H4 (cell line): ENCODE results near the gene NAALADL1. TPM values are rescaled to one million over a fixed set of nuclear protein-coding genes. Genes with fewer than 3 reads are reported as not detected.
"Not testable (repeated sequence)": the region's sequence is repeated elsewhere in the genome, so short reads cannot be mapped to it uniquely, and the experiment has no call there.

Experiments
- DNase-seq: peaks from one replicate; pipeline ENCODE4 v3.0.0-alpha.2; 2015; ENCODE audit warnings: low spot score
- total RNA-seq: library from RNA; depleted of rRNA; stranded (reverse); fragments of >200 nt; shearing (Covaris generic); gene quantifications from 2 replicates; pipeline ENCODE4 v1.2.3, GENCODE V29; 2014; rRNA removed

Gene NAALADL1
- total RNA-seq, 1 experiment from 2014 or later = not detected

GRCh38 chr11:65013888-65014725 lies 44.2 kb downstream of the NAALADL1 start, which contains the start of gene ARL2:
Gene ARL2, plus strand, starts transcription at chr11:65014160. Its CDS starts 48 bp downstream, at chr11:65014208.
- DNase-seq = peak; percentile 89

GRCh38 chr11:65013130-65013887 lies 45.0 kb downstream of the NAALADL1 start:
- peak; percentile 79 for DNase-seq

GRCh38 chr11:65008873-65009272 lies 49.5 kb downstream of the NAALADL1 start:
- no peak for DNase-seq

GRCh38 chr11:65008016-65008415 lies 50.3 kb downstream of the NAALADL1 start:
- no peak for DNase-seq

GRCh38 chr11:65003968-65004367 lies 54.4 kb downstream of the NAALADL1 start:
- not testable (repeated sequence) for DNase-seq

GRCh38 chr11:65003282-65003681 lies 55.1 kb downstream of the NAALADL1 start:
- no peak for DNase-seq

DNA sequence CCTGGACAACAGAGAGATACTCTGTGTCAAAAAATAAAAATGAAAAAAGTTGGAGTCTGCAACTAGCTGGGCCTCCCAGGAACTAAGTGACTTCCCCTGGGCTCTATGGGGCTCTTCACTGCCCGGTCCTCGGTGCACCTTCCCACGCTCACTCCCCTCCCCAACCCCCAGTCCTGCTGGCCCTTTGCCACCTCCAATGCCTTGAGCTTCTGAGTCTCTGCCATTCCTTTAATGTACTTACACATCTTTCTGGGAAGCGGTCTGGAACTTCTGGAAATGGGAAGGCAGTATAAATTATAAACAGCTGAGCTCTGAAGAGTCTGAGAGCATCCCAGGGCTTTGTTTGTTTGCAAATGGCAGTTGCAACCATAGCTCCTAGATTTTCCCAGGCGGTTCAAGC lies 55.6 kb downstream of the NAALADL1 start:
- DNase-seq = no peak

DNA sequence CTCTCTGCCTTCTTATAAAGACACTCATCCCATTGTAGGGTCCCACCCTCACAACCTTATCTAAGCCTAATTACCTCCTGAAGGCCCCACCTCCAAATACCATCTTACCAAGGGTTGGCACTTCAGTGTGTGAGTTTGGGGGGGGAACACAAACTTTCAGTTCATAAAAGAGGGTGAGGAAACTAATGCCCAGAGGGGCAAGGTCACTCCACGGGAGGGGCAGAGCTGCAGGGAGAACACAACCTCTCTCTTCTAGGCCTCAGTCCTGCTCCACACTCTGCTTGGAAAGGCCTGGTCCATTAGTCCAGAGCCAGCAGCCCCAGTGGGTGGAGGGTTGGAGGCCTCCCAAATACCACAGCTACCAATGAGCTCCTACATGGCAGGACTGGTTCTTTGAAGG lies 58.9 kb downstream of the NAALADL1 start:
- DNase-seq = no peak

DNA sequence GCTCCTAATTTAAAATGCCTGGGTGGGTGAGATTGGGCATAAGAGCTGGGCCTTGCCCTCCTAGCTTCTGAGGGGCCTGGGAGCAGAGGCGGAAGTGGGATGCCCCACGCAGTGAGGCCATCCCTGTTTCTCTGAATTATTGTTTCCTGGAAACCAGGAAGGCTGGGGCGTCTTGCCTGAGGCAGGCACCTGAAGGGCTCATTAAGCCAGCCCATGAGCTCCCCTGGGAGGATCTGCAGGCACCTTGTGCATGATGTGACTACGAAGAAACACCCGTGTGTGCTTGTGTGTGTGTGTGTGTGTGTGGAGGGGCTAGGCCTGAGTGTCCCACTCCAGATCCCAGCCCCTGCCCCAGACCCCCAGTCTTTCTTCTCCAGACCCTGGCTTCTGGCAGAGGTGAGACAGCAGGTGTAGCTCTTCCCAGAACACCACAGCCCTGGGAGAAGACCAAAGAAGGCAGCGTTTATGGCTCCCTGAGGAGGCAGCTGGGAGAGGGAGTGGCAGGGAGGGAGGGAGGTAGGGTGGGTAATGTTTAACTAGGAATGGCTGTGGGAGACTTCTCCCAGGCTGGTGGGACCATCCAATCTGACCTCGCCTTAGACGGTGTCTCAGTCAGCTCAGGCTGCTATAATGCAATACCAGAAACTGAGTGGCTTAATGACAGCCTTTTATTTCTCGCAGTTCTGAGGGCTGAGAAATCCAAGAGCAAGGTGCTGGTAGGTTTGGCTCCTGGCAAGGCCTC lies 59.5 kb downstream of the NAALADL1 start:
- no peak for DNase-seq

GRCh38 chr11:64998141-64998540 lies 60.2 kb downstream of the NAALADL1 start:
- no peak for DNase-seq

- peak; percentile 91 for DNase-seq
These were observed 61.5 kb downstream of the NAALADL1 start, which contains the start of gene BATF2 for GRCh38 chr11:64996710-64997380. Gene BATF2, minus strand, starts transcription at chr11:64996971. Its CDS starts 57 bp downstream, at chr11:64996914.

GRCh38 chr11:64996327-64996709 lies 62.0 kb downstream of the NAALADL1 start:
- no peak for DNase-seq

Other genes with a start within 250 kb of the NAALADL1 start
- 8.9 and 10.6 TPM in 2 replicates for gene MEN1, start 248.0 kb downstream of the NAALADL1 start, total RNA-seq
- gene CDC42BPG, start 213.9 kb downstream of the NAALADL1 start, total RNA-seq = 0.02 TPM in 1 of 2 replicates, not detected in the other
- gene EHD1, start 179.9 kb downstream of the NAALADL1 start, total RNA-seq = 13.5 and 14.2 TPM in 2 replicates
- gene ATG2A, start 141.3 kb downstream of the NAALADL1 start, total RNA-seq = 6.0 and 9.5 TPM in 2 replicates
- 6.4 and 9.1 TPM in 2 replicates for gene PPP2R5B, start 133.9 kb downstream of the NAALADL1 start, total RNA-seq
- not detected in 2 replicates for gene GPHA2, start 122.7 kb downstream of the NAALADL1 start, total RNA-seq
- not detected in 2 replicates for gene MAJIN, start 86.4 kb downstream of the NAALADL1 start, total RNA-seq
- 1.8 and 2.3 TPM in 2 replicates for gene BATF2, start 61.6 kb downstream of the NAALADL1 start, total RNA-seq
- 266 and 271 TPM in 2 replicates for gene ARL2, start 44.4 kb downstream of the NAALADL1 start, total RNA-seq
- gene SNX15, start 31.1 kb downstream of the NAALADL1 start, total RNA-seq = 6.3 and 8.5 TPM in 2 replicates
- 4.1 and 10.7 TPM in 2 replicates for gene SAC3D1, start 17.3 kb downstream of the NAALADL1 start, total RNA-seq
- 28.7 and 30.5 TPM in 2 replicates for gene CDCA5, start 25.5 kb upstream of the NAALADL1 start, total RNA-seq
- 35.7 and 40.5 TPM in 2 replicates for gene ZFPL1, start 25.7 kb upstream of the NAALADL1 start, total RNA-seq
- gene VPS51, start 37.7 kb upstream of the NAALADL1 start, total RNA-seq = 68.7 and 134 TPM in 2 replicates
- 3.2 and 5.2 TPM in 2 replicates for gene TM7SF2, start 53.3 kb upstream of the NAALADL1 start, total RNA-seq
- 5.6 and 8.0 TPM in 2 replicates for gene ZNHIT2, start 59.1 kb upstream of the NAALADL1 start, total RNA-seq
- gene FAU, start 63.6 kb upstream of the NAALADL1 start, total RNA-seq = 322 and 327 TPM in 2 replicates
- 61.6 and 76.7 TPM in 2 replicates for gene MRPL49, start 63.8 kb upstream of the NAALADL1 start, total RNA-seq
- 6.4 and 18.0 TPM in 2 replicates for gene SYVN1, start 76.0 kb upstream of the NAALADL1 start, total RNA-seq
- gene SPDYC, start 111.7 kb upstream of the NAALADL1 start, total RNA-seq = not detected in 2 replicates
- 58.1 and 115 TPM in 2 replicates for gene CAPN1, start 123.4 kb upstream of the NAALADL1 start, total RNA-seq
- 33.0 and 40.9 TPM in 2 replicates for gene POLA2, start 203.4 kb upstream of the NAALADL1 start, total RNA-seq